ENCODE measurements around the gene DIDO1. TPM values are rescaled to one million over a fixed set of nuclear protein-coding genes. Genes with fewer than 3 reads are reported as not detected.

DIDO1 gene
- total RNA-seq, 1 experiment from 2014 or later = 120 TPM

DNA sequence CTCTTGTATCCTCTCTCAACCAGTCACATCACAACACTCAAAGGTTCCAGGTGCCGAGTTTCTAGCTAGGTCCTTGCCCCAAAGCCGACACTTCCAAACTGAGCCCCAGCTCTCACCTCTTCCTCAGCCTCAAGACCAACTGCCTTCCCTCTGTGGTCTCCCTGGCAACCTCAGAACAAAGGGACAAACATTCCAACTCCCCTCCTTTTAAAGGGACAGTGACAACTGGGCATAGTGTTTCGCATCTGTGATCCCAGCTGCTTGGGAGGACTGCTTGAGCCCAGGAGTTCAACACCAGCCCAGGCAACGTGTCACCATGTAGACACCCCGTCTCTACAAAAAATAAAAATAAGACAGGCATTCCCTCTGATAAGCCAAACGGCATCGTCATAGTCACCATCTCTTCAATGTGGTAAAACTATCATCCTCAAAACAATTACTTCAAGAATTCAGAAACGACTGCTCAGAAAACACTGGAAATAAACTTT, 11.3 kb downstream of the DIDO1 start:
- H3K36me3 ChIP-seq (ENCODE audit: control insufficient read depth, insufficient read depth, low read length) = peaks cover 16% of the 10 kb centered on the region
- BruUV-seq (replicated peaks) = no TSS peak
- Mint-ChIP-seq H3K4me3 (ENCODE audit: unreplicated experiment) (no peak overlapping the region), H3K9me3 (ENCODE audit: unreplicated experiment) (no peaks in the 10 kb centered on the region), H3K27me3 (ENCODE audit: insufficient read depth, unreplicated experiment) (no peaks in the 10 kb centered on the region), H3K4me1 (ENCODE audit: low read depth, unreplicated experiment) (peaks cover 45% of the 10 kb centered on the region), H3K36me3 (ENCODE audit: insufficient read depth, unreplicated experiment) (peaks cover 75% of the 10 kb centered on the region), H3K27ac (ENCODE audit: unreplicated experiment) (peak overlapping the region; percentile 87)
- H3K9me3 ChIP-seq = no peaks in the 10 kb centered on the region
- ChIA-PET CTCF (no interaction called here), POLR2A (no interaction called here)
- DNase-seq = peak; percentile 47 to 76
- TF ChIP-seq, protein P1, sequence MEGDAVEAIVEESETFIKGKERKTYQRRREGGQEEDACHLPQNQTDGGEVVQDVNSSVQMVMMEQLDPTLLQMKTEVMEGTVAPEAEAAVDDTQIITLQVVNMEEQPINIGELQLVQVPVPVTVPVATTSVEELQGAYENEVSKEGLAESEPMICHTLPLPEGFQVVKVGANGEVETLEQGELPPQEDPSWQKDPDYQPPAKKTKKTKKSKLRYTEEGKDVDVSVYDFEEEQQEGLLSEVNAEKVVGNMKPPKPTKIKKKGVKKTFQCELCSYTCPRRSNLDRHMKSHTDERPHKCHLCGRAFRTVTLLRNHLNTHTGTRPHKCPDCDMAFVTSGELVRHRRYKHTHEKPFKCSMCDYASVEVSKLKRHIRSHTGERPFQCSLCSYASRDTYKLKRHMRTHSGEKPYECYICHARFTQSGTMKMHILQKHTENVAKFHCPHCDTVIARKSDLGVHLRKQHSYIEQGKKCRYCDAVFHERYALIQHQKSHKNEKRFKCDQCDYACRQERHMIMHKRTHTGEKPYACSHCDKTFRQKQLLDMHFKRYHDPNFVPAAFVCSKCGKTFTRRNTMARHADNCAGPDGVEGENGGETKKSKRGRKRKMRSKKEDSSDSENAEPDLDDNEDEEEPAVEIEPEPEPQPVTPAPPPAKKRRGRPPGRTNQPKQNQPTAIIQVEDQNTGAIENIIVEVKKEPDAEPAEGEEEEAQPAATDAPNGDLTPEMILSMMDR (IDR thresholded peaks at IDR 0.05; ENCODE audit: insufficient read depth in 1 of 2, low read depth in 1 of 2, low read length in 1 of 2, severe bottlenecking in 1 of 2, unreplicated experiment in 1 of 2) = no peak
- intact Hi-C loops (cut with micrococcal nuclease; ENCODE audit: unreplicated experiment) = no loop called here
- no peak overlapping the region for H3K4me3 ChIP-seq (ENCODE audit: low read depth, low read length)
- H3K4me1 ChIP-seq = peaks cover 54% of the 10 kb centered on the region
- no peaks in the 10 kb centered on the region for H3K27me3 ChIP-seq (replicated peaks; ENCODE audit: control insufficient read depth, insufficient read depth, low read length)

DNA sequence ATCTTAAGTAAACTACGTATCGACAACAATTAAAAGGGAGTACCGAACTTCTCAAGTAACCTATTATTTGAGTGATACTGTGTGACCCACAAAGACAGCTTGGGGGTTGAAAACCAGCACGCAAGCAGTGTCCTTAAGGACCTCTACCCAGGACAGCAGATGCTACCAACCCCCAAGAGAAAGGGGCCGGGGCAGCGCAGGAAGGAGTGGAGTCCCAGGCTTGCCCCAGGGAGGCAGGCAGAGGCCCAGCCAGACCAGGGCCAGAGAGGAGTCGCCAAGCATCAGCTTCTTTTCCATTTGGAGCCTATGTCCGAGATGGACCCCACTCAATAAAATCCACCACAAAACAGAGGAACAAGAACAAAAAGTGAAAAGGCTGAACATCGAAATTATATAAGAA, 11.9 kb downstream of the DIDO1 start:
- Histone ChIP-seq H3K4me1 (peaks cover 54% of the 10 kb centered on the region), H3K36me3 (ENCODE audit: control insufficient read depth, insufficient read depth, low read length) (peaks cover 16% of the 10 kb centered on the region), H3K9me3 (no peaks in the 10 kb centered on the region), H3K27me3 (replicated peaks; ENCODE audit: control insufficient read depth, insufficient read depth, low read length) (no peaks in the 10 kb centered on the region), H3K4me3 (ENCODE audit: low read depth, low read length) (no peak overlapping the region)
- peak in 1 of 2 experiments; percentile 35 for DNase-seq
- ChIA-PET POLR2A (no interaction called here), CTCF (interaction anchor here (2.6 kb wide), 1 partner anchor 13 kb away, joined by 13 read pairs; no protein-coding TSS in a partner anchor)
- intact Hi-C loops (cut with micrococcal nuclease; ENCODE audit: unreplicated experiment) = no loop called here
- Mint-ChIP-seq H3K27me3 (ENCODE audit: insufficient read depth, unreplicated experiment) (no peaks in the 10 kb centered on the region), H3K4me3 (ENCODE audit: unreplicated experiment) (no peak overlapping the region), H3K4me1 (ENCODE audit: low read depth, unreplicated experiment) (peaks cover 45% of the 10 kb centered on the region), H3K9me3 (ENCODE audit: unreplicated experiment) (no peaks in the 10 kb centered on the region), H3K27ac (ENCODE audit: unreplicated experiment) (peak overlapping the region; percentile 87), H3K36me3 (ENCODE audit: insufficient read depth, unreplicated experiment) (peaks cover 79% of the 10 kb centered on the region)
- TF ChIP-seq, protein P1 (IDR thresholded peaks at IDR 0.05; ENCODE audit: insufficient read depth in 1 of 2, low read depth in 1 of 2, low read length in 1 of 2, severe bottlenecking in 1 of 2, unreplicated experiment in 1 of 2) = no peak
- no TSS peak for BruUV-seq (replicated peaks)

DNA sequence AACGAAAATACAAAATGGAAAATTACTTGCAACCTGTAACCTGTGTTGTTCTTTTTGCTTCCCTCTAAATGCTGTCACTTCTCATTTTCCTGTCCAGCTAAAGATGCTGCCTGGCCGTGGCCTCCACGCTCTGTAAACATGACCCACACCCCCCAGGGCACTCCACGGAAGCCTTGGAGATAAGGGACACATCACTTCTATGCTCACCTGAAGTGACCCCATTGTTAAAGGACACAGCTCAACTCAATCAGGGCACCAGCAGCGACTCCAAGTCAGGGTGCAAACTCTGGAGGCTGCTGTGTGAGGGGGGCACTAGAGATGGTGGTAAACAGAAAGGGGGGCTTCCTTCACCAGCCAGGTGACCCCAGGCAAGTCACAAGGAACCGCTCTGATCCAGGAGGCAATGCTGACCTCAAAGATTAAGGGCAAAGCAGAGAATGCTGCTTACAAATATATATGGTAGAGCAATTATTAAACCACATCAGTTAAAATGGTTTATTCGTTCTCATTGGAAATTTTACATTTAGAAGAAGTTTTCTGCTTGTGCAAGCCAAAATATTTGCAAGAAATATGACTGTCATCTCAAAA, 13.2 kb downstream of the DIDO1 start:
- peak overlapping the region; percentile 75 for H3K27ac Mint-ChIP-seq (ENCODE audit: unreplicated experiment)
- no peak overlapping the region for H3K4me3 Mint-ChIP-seq (ENCODE audit: unreplicated experiment)
- DNase-seq = peak in 1 of 2 experiments; percentile 57
- Histone ChIP-seq H3K4me3 (ENCODE audit: low read depth, low read length) (no peak overlapping the region), H3K9me3 (no peaks in the 10 kb centered on the region), H3K27me3 (replicated peaks; ENCODE audit: control insufficient read depth, insufficient read depth, low read length) (no peaks in the 10 kb centered on the region), H3K4me1 (peaks cover 47% of the 10 kb centered on the region), H3K36me3 (ENCODE audit: control insufficient read depth, insufficient read depth, low read length) (peaks cover 16% of the 10 kb centered on the region)
- H3K36me3 Mint-ChIP-seq (ENCODE audit: insufficient read depth, unreplicated experiment) = peaks cover 79% of the 10 kb centered on the region
- TF ChIP-seq, protein P1 (IDR thresholded peaks at IDR 0.05; ENCODE audit: insufficient read depth in 1 of 2, low read depth in 1 of 2, low read length in 1 of 2, severe bottlenecking in 1 of 2, unreplicated experiment in 1 of 2) = no peak
- H3K4me1 Mint-ChIP-seq (ENCODE audit: low read depth, unreplicated experiment) = peaks cover 35% of the 10 kb centered on the region
- intact Hi-C loops (cut with micrococcal nuclease; ENCODE audit: unreplicated experiment) = no loop called here
- no peaks in the 10 kb centered on the region for H3K27me3 Mint-ChIP-seq (ENCODE audit: insufficient read depth, unreplicated experiment)
- H3K9me3 Mint-ChIP-seq (ENCODE audit: unreplicated experiment) = no peaks in the 10 kb centered on the region
- no TSS peak for BruUV-seq (replicated peaks)
- ChIA-PET POLR2A (interaction anchor here (0.6 to 1.1 kb wide), 4 partner anchors 24 to 909 kb away, joined by 3 to 6 read pairs (median 4); partner anchors contain the start of gene GID8), CTCF (interaction anchor here (1.6 to 2.6 kb wide), 2 partner anchors 10 to 12 kb away, joined by 3 to 13 read pairs; no protein-coding TSS in a partner anchor)

All from Caco-2 (cell line).